ENCODE data around the gene NPR2.

Gene NPR2

DNA sequence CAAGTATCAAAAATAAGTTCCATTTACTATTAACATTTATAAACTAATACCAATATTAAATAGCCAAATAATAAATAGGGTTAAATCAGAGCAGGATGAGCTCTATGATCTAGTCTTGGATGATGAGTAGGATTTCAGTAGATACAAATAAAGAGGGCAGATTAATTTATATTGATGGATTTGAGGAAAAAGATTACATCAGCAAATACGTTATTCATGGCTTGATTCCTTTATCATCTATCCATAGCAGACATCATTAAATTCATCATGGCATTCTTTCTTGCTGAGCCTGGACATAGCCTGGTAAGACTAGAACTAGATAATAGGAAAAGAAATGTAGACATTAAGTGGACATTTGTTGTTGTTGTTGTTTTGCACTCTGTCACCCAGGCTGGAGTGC lies 23.9 kb upstream of the NPR2 start:
- H3K4me3 ChIP-seq (ENCODE audit: low read depth in 1 of 2, low read length in 2 of 2) = no peak overlapping the region
- no peaks in the 10 kb centered on the region for H3K36me3 ChIP-seq (ENCODE audit: insufficient read depth, low read length)
- H3K4me1 ChIP-seq (ENCODE audit: insufficient read depth, low read length) = peaks cover 22% of the 10 kb centered on the region
- H3K27me3 ChIP-seq (ENCODE audit: control insufficient read depth in 1 of 2, insufficient read depth in 2 of 2, low read length in 2 of 2) = no peaks in the 10 kb centered on the region
- no peaks in the 10 kb centered on the region for H3K9me3 ChIP-seq (ENCODE audit: low read length)
- H3K9ac ChIP-seq (ENCODE audit: low read length) = no peak overlapping the region
- H3K27ac ChIP-seq (ENCODE audit: low read depth, low read length) = no peak overlapping the region

DNA sequence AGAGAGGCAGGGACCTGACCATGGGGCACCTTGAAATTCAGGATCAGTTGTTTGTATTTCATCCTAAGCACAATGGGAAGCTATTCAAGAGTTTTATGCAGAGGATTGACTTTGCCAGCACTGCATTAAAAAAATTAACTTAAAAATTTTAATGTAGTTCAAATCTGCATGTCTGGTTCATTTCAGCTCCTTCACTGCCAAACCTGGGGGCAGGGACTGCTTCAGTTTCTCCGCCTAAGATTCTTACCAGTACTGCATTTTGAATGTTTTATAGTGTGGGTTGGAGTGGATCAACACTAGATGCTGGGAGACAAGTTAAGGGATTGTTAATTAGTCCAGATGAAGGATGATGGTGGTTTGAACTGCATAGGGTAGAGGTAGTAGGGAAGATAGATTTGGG lies 21.6 kb upstream of the NPR2 start:
- no peak overlapping the region for H3K4me3 ChIP-seq (ENCODE audit: low read depth in 1 of 2, low read length in 2 of 2)
- H3K27ac ChIP-seq (ENCODE audit: low read depth, low read length) = no peak overlapping the region
- no peaks in the 10 kb centered on the region for H3K27me3 ChIP-seq (ENCODE audit: control insufficient read depth in 1 of 2, insufficient read depth in 2 of 2, low read length in 2 of 2)
- H3K9ac ChIP-seq (ENCODE audit: low read length) = no peak overlapping the region
- no peaks in the 10 kb centered on the region for H3K9me3 ChIP-seq (ENCODE audit: low read length)
- H3K4me1 ChIP-seq (ENCODE audit: insufficient read depth, low read length) = peaks cover 22% of the 10 kb centered on the region
- H3K36me3 ChIP-seq (ENCODE audit: insufficient read depth, low read length) = no peaks in the 10 kb centered on the region

DNA sequence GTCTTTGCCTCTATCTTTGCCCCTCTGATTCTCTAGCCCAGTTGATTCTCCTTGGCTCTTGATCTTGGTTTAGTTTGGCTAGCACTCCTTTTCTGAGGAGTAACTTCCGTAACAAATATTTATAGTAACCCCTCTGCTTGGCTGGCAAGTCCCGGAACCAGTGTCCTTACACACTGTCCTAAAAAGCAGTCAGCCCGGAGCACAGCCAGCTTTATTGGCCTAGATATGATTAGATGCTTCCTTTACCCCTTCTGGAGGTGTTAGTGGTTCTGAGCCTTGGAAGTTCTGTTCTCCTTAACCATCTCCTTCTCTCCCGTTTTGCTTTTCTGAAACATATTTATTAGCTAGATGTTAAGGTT lies 20.3 kb upstream of the NPR2 start:
- no peak overlapping the region for H3K27ac ChIP-seq (ENCODE audit: low read depth, low read length)
- H3K9ac ChIP-seq (ENCODE audit: low read length) = no peak overlapping the region
- H3K4me3 ChIP-seq (ENCODE audit: low read depth in 1 of 2, low read length in 2 of 2) = no peak overlapping the region
- H3K9me3 ChIP-seq (ENCODE audit: low read length) = no peaks in the 10 kb centered on the region
- no peaks in the 10 kb centered on the region for H3K36me3 ChIP-seq (ENCODE audit: insufficient read depth, low read length)
- H3K27me3 ChIP-seq (ENCODE audit: control insufficient read depth in 1 of 2, insufficient read depth in 2 of 2, low read length in 2 of 2) = no peaks in the 10 kb centered on the region
- peaks cover 22% of the 10 kb centered on the region for H3K4me1 ChIP-seq (ENCODE audit: insufficient read depth, low read length)

DNA sequence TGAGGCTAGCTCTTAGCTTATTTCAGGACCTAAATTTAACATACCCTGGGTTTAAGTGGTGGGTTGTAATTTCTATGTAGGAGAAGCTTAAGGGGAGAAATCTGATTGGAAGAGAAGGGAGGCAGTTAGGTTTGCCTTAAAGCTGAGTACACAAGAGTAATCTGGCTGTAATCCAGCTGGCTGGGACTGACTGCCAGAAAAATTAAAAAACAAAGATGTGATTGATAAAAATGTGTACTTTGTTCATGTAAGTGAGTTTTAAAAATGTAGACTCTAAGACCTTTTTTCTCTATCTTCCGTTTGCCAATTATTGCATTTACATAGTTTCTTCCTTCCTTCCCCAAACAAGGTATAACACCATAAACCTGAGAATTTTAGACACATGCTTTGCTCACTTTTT lies 19.9 kb upstream of the NPR2 start:
- Histone ChIP-seq H3K9ac (ENCODE audit: low read length) (no peak overlapping the region), H3K27ac (ENCODE audit: low read depth, low read length) (no peak overlapping the region), H3K4me3 (ENCODE audit: low read depth in 1 of 2, low read length in 2 of 2) (no peak overlapping the region), H3K4me1 (ENCODE audit: insufficient read depth, low read length) (peaks cover 22% of the 10 kb centered on the region), H3K36me3 (ENCODE audit: insufficient read depth, low read length) (no peaks in the 10 kb centered on the region), H3K9me3 (ENCODE audit: low read length) (no peaks in the 10 kb centered on the region), H3K27me3 (ENCODE audit: control insufficient read depth in 1 of 2, insufficient read depth in 2 of 2, low read length in 2 of 2) (no peaks in the 10 kb centered on the region)

DNA sequence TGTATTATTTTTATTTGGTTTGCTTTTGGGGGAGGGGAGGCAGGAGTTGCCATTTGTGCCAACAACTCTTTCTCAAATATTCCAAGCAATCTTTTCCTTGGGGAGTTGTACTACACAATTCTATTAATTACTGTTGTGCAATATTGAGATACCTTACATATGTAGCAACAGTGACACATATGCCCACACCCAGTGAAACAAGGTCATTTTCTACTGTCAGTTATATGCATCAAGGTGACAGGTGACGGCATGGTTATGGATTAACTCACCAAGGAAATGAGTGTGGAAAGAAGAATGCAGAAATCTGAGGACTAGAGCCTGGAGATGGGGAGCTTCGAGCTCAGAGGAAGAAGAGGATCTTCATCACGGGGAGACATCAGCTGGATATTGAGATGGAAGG lies 19.4 kb upstream of the NPR2 start:
- H3K4me3 ChIP-seq (ENCODE audit: low read depth in 1 of 2, low read length in 2 of 2) = no peak overlapping the region

DNA sequence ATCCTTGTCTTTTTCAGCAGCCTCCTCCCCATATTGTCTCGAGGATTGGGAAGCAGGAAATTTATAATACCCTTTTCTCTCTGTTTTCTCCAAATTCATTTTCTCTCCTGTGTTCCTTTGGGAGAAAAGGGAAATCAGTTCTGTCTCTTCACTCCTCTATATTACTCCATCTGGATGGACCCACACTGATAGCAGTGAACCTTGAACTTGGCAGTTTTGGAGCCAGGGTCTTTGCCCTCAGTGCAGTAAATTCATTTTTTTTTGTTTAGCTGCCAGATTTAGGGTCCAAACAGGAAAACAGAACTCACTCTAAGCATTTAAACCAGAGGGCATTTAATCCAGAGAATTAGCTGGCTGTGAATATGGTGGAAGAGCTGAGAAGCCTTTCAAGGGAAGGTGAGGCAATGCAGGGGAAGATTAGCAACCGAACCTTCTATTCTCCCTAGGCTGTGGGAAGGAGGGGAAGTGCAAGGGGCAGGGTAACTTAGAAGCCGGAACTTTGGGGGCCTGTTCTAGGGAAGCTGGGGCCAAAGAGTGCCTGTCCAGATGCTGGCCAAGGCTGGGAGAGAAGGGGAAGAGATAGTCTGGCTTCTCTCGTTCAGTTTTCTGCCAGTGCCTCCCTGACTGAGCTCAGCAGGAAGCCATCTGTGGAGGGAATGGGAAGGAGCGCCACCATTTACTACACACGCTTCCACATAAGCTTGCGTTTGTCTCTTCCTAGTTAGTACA lies 16.3 kb upstream of the NPR2 start:
- no peak overlapping the region for H3K27ac ChIP-seq (ENCODE audit: low read depth, low read length)
- H3K27me3 ChIP-seq (ENCODE audit: control insufficient read depth in 1 of 2, insufficient read depth in 2 of 2, low read length in 2 of 2) = no peaks in the 10 kb centered on the region
- no peak overlapping the region for H3K9ac ChIP-seq (ENCODE audit: low read length)
- H3K4me3 ChIP-seq (ENCODE audit: low read depth in 1 of 2, low read length in 2 of 2) = no peak overlapping the region
- H3K4me1 ChIP-seq (ENCODE audit: insufficient read depth, low read length) = peaks cover 20% of the 10 kb centered on the region
- H3K36me3 ChIP-seq (ENCODE audit: insufficient read depth, low read length) = no peaks in the 10 kb centered on the region
- no peaks in the 10 kb centered on the region for H3K9me3 ChIP-seq (ENCODE audit: low read length)

More for the DNA sequence above, 19.4 kb upstream of the NPR2 start:
- Histone ChIP-seq H3K4me1 (ENCODE audit: insufficient read depth, low read length) (peaks cover 22% of the 10 kb centered on the region), H3K9ac (ENCODE audit: low read length) (no peak overlapping the region), H3K27me3 (ENCODE audit: control insufficient read depth in 1 of 2, insufficient read depth in 2 of 2, low read length in 2 of 2) (no peaks in the 10 kb centered on the region), H3K9me3 (ENCODE audit: low read length) (no peaks in the 10 kb centered on the region), H3K36me3 (ENCODE audit: insufficient read depth, low read length) (no peaks in the 10 kb centered on the region), H3K27ac (ENCODE audit: low read depth, low read length) (no peak overlapping the region)

DNA sequence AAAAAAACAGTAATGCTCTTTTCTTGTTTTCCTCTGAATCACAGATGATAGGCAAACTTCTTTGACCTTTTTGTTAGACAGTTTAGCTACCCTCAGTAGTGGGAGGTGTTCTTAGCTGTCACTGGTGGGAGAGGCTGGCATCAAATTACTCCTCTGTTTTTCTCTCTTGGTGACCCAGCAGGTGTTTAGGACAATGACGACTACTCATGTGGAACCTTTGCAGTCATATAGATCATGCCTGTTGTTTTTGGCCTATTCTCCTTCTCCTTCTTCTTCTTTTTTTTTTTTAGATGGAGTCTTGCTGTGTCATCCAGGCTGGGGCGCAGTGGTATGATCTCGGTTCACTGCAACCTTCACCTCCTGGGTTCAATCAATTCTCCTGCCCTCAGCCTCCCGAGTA lies 15.4 kb upstream of the NPR2 start:
- peaks cover 10% of the 10 kb centered on the region for H3K4me1 ChIP-seq (ENCODE audit: insufficient read depth, low read length)
- H3K36me3 ChIP-seq (ENCODE audit: insufficient read depth, low read length) = no peaks in the 10 kb centered on the region
- no peaks in the 10 kb centered on the region for H3K9me3 ChIP-seq (ENCODE audit: low read length)
- no peaks in the 10 kb centered on the region for H3K27me3 ChIP-seq (ENCODE audit: control insufficient read depth in 1 of 2, insufficient read depth in 2 of 2, low read length in 2 of 2)
- H3K27ac ChIP-seq (ENCODE audit: low read depth, low read length) = no peak overlapping the region
- no peak overlapping the region for H3K9ac ChIP-seq (ENCODE audit: low read length)
- H3K4me3 ChIP-seq (ENCODE audit: low read depth in 1 of 2, low read length in 2 of 2) = no peak overlapping the region

DNA sequence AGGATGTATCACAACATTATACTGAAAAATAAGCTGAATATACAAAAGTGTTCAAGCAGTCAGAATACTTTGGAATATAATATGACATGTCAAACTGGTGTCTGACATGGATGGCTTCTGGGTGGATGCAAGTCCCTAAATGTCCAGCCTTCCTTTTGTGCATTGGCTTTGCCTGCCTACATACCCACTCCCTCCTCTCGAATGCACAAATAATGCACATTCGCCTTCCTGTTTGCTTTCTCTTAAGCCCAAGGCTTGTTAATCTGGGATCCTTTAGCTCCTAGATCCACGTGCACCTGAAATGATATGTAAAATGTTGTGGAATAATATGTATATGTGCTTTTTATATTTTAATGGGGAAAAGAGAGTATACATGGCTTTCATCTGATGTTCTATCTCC lies 12.9 kb upstream of the NPR2 start:
- no peak overlapping the region for H3K9ac ChIP-seq (ENCODE audit: low read length)
- no peak overlapping the region for H3K4me3 ChIP-seq (ENCODE audit: low read depth in 1 of 2, low read length in 2 of 2)
- H3K9me3 ChIP-seq (ENCODE audit: low read length) = no peaks in the 10 kb centered on the region
- no peaks in the 10 kb centered on the region for H3K27me3 ChIP-seq (ENCODE audit: control insufficient read depth in 1 of 2, insufficient read depth in 2 of 2, low read length in 2 of 2)
- no peak overlapping the region for H3K27ac ChIP-seq (ENCODE audit: low read depth, low read length)
- H3K4me1 ChIP-seq (ENCODE audit: insufficient read depth, low read length) = no peaks in the 10 kb centered on the region
- H3K36me3 ChIP-seq (ENCODE audit: insufficient read depth, low read length) = no peaks in the 10 kb centered on the region

DNA sequence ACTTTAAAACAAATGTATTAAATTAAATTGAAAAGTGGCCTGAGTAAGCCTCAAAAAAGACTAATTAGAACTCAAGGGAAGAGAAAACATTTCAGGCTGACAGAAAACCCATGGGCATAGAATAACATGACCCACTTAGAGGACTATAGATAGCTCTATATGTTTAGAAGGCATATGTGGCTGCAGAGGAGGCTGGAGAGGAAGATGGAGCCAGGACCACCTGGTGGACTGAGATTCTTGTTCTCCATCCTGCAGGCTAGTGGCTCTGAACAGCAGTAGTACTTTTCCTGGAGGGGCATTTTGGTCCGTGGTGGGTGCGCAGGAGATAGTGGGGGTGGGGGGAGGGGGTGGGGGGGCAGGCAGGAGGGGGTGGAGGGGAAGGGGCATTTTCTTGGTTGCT lies 10.3 kb upstream of the NPR2 start:
- Histone ChIP-seq H3K27me3 (ENCODE audit: control insufficient read depth in 1 of 2, insufficient read depth in 2 of 2, low read length in 2 of 2) (no peaks in the 10 kb centered on the region), H3K4me3 (ENCODE audit: low read depth in 1 of 2, low read length in 2 of 2) (no peak overlapping the region), H3K9ac (ENCODE audit: low read length) (no peak overlapping the region), H3K27ac (ENCODE audit: low read depth, low read length) (no peak overlapping the region), H3K36me3 (ENCODE audit: insufficient read depth, low read length) (no peaks in the 10 kb centered on the region), H3K4me1 (ENCODE audit: insufficient read depth, low read length) (no peaks in the 10 kb centered on the region), H3K9me3 (ENCODE audit: low read length) (no peaks in the 10 kb centered on the region)

DNA sequence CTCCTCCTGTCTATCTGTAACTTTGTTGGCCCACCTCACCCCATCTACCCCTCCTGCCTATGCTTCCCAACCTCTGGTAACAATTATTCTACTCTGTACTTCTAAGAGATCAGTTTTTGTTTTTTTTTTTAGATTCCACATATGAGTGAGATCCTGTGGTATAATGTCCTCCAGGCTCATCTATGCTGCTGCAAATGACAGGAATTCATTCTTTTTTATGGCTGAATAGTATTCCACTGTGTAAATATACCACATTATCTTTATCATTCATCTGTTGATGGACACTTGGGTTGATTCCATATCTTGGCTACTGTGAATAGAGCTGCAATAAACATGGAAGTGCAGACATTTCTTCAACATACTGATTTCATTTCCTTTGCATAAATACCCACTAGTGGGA lies 8.0 kb upstream of the NPR2 start:
- no peaks in the 10 kb centered on the region for H3K27me3 ChIP-seq (ENCODE audit: control insufficient read depth in 1 of 2, insufficient read depth in 2 of 2, low read length in 2 of 2)
- H3K36me3 ChIP-seq (ENCODE audit: insufficient read depth, low read length) = no peaks in the 10 kb centered on the region
- no peak overlapping the region for H3K4me3 ChIP-seq (ENCODE audit: low read depth in 1 of 2, low read length in 2 of 2)
- no peak overlapping the region for H3K9ac ChIP-seq (ENCODE audit: low read length)
- no peaks in the 10 kb centered on the region for H3K4me1 ChIP-seq (ENCODE audit: insufficient read depth, low read length)
- no peak overlapping the region for H3K27ac ChIP-seq (ENCODE audit: low read depth, low read length)
- no peaks in the 10 kb centered on the region for H3K9me3 ChIP-seq (ENCODE audit: low read length)

DNA sequence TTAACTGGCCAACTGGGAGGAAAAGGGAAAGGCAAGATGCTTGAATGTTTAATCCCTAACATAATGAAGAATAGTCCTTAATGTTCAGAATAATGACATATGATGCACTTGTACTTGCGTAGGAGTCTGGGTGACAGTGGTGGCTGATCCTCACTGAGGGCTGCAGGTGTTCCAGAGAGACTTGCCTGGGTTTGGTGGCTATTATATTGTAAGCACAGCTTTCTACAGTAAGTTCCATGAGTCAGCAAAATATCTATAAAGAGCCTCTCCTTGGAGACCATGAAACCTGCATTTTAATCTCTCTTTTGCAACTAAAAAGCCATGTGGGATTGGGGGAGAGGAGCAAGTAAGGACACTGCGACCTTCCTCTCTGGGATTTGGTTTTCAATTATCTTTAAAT lies 1.9 kb upstream of the NPR2 start:
- Histone ChIP-seq H3K36me3 (ENCODE audit: insufficient read depth, low read length) (no peaks in the 10 kb centered on the region), H3K27ac (ENCODE audit: low read depth, low read length) (no peak overlapping the region), H3K4me3 (ENCODE audit: low read depth in 1 of 2, low read length in 2 of 2) (no peak overlapping the region), H3K4me1 (ENCODE audit: insufficient read depth, low read length) (peaks cover 30% of the 10 kb centered on the region), H3K27me3 (ENCODE audit: control insufficient read depth in 1 of 2, insufficient read depth in 2 of 2, low read length in 2 of 2) (no peaks in the 10 kb centered on the region), H3K9ac (ENCODE audit: low read length) (no peak overlapping the region), H3K9me3 (ENCODE audit: low read length) (no peaks in the 10 kb centered on the region)

DNA sequence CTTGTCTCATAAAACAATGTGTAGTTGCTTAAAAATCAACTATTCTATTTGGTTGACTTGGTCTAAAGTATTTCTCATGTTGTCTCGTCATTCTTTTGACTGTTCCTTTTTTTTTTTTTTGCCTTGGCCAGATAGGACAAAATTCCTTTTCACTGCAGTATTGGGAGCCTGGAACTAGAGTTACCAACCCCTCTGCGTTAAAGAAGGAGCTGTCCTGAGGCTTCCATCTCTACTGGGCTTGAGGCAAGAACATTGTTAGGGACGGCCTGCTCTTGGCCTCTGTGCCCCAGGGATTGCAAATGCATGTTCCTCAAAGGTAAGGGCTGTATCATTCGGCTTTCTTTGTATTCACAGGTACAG lies 1.4 kb upstream of the NPR2 start:
- H3K9me3 ChIP-seq (ENCODE audit: low read length) = no peaks in the 10 kb centered on the region
- no peaks in the 10 kb centered on the region for H3K36me3 ChIP-seq (ENCODE audit: insufficient read depth, low read length)
- no peak overlapping the region for H3K9ac ChIP-seq (ENCODE audit: low read length)
- H3K4me1 ChIP-seq (ENCODE audit: insufficient read depth, low read length) = peaks cover 30% of the 10 kb centered on the region
- H3K27me3 ChIP-seq (ENCODE audit: control insufficient read depth in 1 of 2, insufficient read depth in 2 of 2, low read length in 2 of 2) = no peaks in the 10 kb centered on the region
- no peak overlapping the region for H3K27ac ChIP-seq (ENCODE audit: low read depth, low read length)
- H3K4me3 ChIP-seq (ENCODE audit: low read depth in 1 of 2, low read length in 2 of 2) = no peak overlapping the region

All from muscle layer of colon (tissue), 2 donors.